GM04504 (cell line): Measurements from ENCODE around the gene CD109.

Experiments used
- DNase-seq: peaks from one replicate; pipeline ENCODE4 v3.0.0-alpha.2; 2012; ENCODE audit warnings: low read depth

Gene CD109

GRCh38 chr6:73860303-73860702, 164.3 kb downstream of the CD109 start:
- DNase-seq = no peak

- no peak for DNase-seq
Observed at GRCh38 chr6:73866305-73866704, 170.3 kb downstream of the CD109 start.

- DNase-seq = no peak
Observed at GRCh38 chr6:73867411-73867810, 171.4 kb downstream of the CD109 start.

GRCh38 chr6:73870907-73871306, 174.9 kb downstream of the CD109 start:
- no peak for DNase-seq

GRCh38 chr6:73873081-73873480, 177.1 kb downstream of the CD109 start:
- no peak for DNase-seq
